ENCODE measurements around the gene DMWD.

The DMWD gene

GRCh38 chr19:45782820-45783785 is 9.5 kb downstream of the DMWD start:
- Histone ChIP-seq H3K36me3 (ENCODE audit: control insufficient read depth, insufficient read depth, low read length, severe bottlenecking) (peaks cover 39% of the 10 kb centered on the region), H3K4me3 (ENCODE audit: low read length) (peak overlapping the region; percentile 88), H3K4me1 (ENCODE audit: control insufficient read depth, insufficient read depth, low read length) (peaks cover 36% of the 10 kb centered on the region), H3K9me3 (ENCODE audit: control insufficient read depth, low read length) (no peaks in the 10 kb centered on the region), H3K9ac (ENCODE audit: low read length) (peak overlapping the region; percentile 96), H3K27me3 (replicated peaks; ENCODE audit: control insufficient read depth, insufficient read depth, low read length) (no peaks in the 10 kb centered on the region)
- peak; percentile 94 for DNase-seq (ENCODE audit: low read depth)

- no peaks in the 10 kb centered on the region for H3K27me3 ChIP-seq (replicated peaks; ENCODE audit: control insufficient read depth, insufficient read depth, low read length)
- peak within 1 kb of the TSS; percentile 96 for H3K9ac ChIP-seq (ENCODE audit: low read length)
- peaks cover 43% of the 10 kb centered on the region for H3K36me3 ChIP-seq (ENCODE audit: control insufficient read depth, insufficient read depth, low read length, severe bottlenecking)
- H3K4me3 ChIP-seq (ENCODE audit: low read length), result peak within 1 kb of the TSS; percentile 88
- no peaks in the 10 kb centered on the region for H3K9me3 ChIP-seq (ENCODE audit: control insufficient read depth, low read length)
- H3K4me1 ChIP-seq (ENCODE audit: control insufficient read depth, insufficient read depth, low read length), result peaks cover 36% of the 10 kb centered on the region
- peak; percentile 68 for DNase-seq (ENCODE audit: low read depth)
Measured at GRCh38 chr19:45782162-45782691, 10.4 kb downstream of the DMWD start, which contains the start of gene DMPK. TSS of gene DMPK (minus strand) at chr19:45782490. CDS start at chr19:45782352, 138 bp downstream.

- DNase-seq (ENCODE audit: low read depth), result peak; percentile 42
- Histone ChIP-seq H3K4me1 (ENCODE audit: control insufficient read depth, insufficient read depth, low read length) (peaks cover 36% of the 10 kb centered on the region), H3K4me3 (ENCODE audit: low read length) (peak overlapping the region; percentile 88), H3K9me3 (ENCODE audit: control insufficient read depth, low read length) (no peaks in the 10 kb centered on the region), H3K36me3 (ENCODE audit: control insufficient read depth, insufficient read depth, low read length, severe bottlenecking) (peaks cover 43% of the 10 kb centered on the region), H3K9ac (ENCODE audit: low read length) (peak overlapping the region; percentile 96), H3K27me3 (replicated peaks; ENCODE audit: control insufficient read depth, insufficient read depth, low read length) (no peaks in the 10 kb centered on the region)
Measured at GRCh38 chr19:45781214-45782161, 11.2 kb downstream of the DMWD start.

GRCh38 chr19:45780448-45781213 is 12.0 kb downstream of the DMWD start:
- Histone ChIP-seq H3K36me3 (ENCODE audit: control insufficient read depth, insufficient read depth, low read length, severe bottlenecking) (peaks cover 37% of the 10 kb centered on the region), H3K4me3 (ENCODE audit: low read length) (peak overlapping the region; percentile 88), H3K27me3 (replicated peaks; ENCODE audit: control insufficient read depth, insufficient read depth, low read length) (no peaks in the 10 kb centered on the region), H3K9me3 (ENCODE audit: control insufficient read depth, low read length) (no peaks in the 10 kb centered on the region), H3K9ac (ENCODE audit: low read length) (peak overlapping the region; percentile 96), H3K4me1 (ENCODE audit: control insufficient read depth, insufficient read depth, low read length) (peaks cover 36% of the 10 kb centered on the region)
- DNase-seq (ENCODE audit: low read depth), result no peak

- no peaks in the 10 kb centered on the region for H3K27me3 ChIP-seq (replicated peaks; ENCODE audit: control insufficient read depth, insufficient read depth, low read length)
- H3K9me3 ChIP-seq (ENCODE audit: control insufficient read depth, low read length), result no peaks in the 10 kb centered on the region
- peak overlapping the region; percentile 88 for H3K4me3 ChIP-seq (ENCODE audit: low read length)
- peak overlapping the region; percentile 96 for H3K9ac ChIP-seq (ENCODE audit: low read length)
- DNase-seq (ENCODE audit: low read depth), result no peak
- peaks cover 36% of the 10 kb centered on the region for H3K4me1 ChIP-seq (ENCODE audit: control insufficient read depth, insufficient read depth, low read length)
- peaks cover 37% of the 10 kb centered on the region for H3K36me3 ChIP-seq (ENCODE audit: control insufficient read depth, insufficient read depth, low read length, severe bottlenecking)
Measured at GRCh38 chr19:45780146-45780447, 12.5 kb downstream of the DMWD start.

GRCh38 chr19:45779231-45780145 is 13.2 kb downstream of the DMWD start:
- Histone ChIP-seq H3K9me3 (ENCODE audit: control insufficient read depth, low read length) (no peaks in the 10 kb centered on the region), H3K4me3 (ENCODE audit: low read length) (peak overlapping the region; percentile 88), H3K36me3 (ENCODE audit: control insufficient read depth, insufficient read depth, low read length, severe bottlenecking) (peaks cover 43% of the 10 kb centered on the region), H3K27me3 (replicated peaks; ENCODE audit: control insufficient read depth, insufficient read depth, low read length) (no peaks in the 10 kb centered on the region), H3K9ac (ENCODE audit: low read length) (peak overlapping the region; percentile 96), H3K4me1 (ENCODE audit: control insufficient read depth, insufficient read depth, low read length) (peaks cover 33% of the 10 kb centered on the region)
- DNase-seq (ENCODE audit: low read depth), result peak; percentile 57

GRCh38 chr19:45778010-45778661 is 14.5 kb downstream of the DMWD start:
- H3K9me3 ChIP-seq (ENCODE audit: control insufficient read depth, low read length), result no peaks in the 10 kb centered on the region
- H3K9ac ChIP-seq (ENCODE audit: low read length), result no peak overlapping the region
- H3K36me3 ChIP-seq (ENCODE audit: control insufficient read depth, insufficient read depth, low read length, severe bottlenecking), result peaks cover 51% of the 10 kb centered on the region
- H3K4me3 ChIP-seq (ENCODE audit: low read length), result no peak overlapping the region
- H3K27me3 ChIP-seq (replicated peaks; ENCODE audit: control insufficient read depth, insufficient read depth, low read length), result no peaks in the 10 kb centered on the region
- H3K4me1 ChIP-seq (ENCODE audit: control insufficient read depth, insufficient read depth, low read length), result peaks cover 20% of the 10 kb centered on the region
- DNase-seq (ENCODE audit: low read depth), result no peak

- no peak overlapping the region for H3K9ac ChIP-seq (ENCODE audit: low read length)
- no peaks in the 10 kb centered on the region for H3K9me3 ChIP-seq (ENCODE audit: control insufficient read depth, low read length)
- H3K4me3 ChIP-seq (ENCODE audit: low read length), result no peak overlapping the region
- H3K27me3 ChIP-seq (replicated peaks; ENCODE audit: control insufficient read depth, insufficient read depth, low read length), result no peaks in the 10 kb centered on the region
- H3K36me3 ChIP-seq (ENCODE audit: control insufficient read depth, insufficient read depth, low read length, severe bottlenecking), result peaks cover 53% of the 10 kb centered on the region
- no peak for DNase-seq (ENCODE audit: low read depth)
- H3K4me1 ChIP-seq (ENCODE audit: control insufficient read depth, insufficient read depth, low read length), result peaks cover 16% of the 10 kb centered on the region
Measured at GRCh38 chr19:45777395-45777961, 15.2 kb downstream of the DMWD start.

- H3K4me3 ChIP-seq (ENCODE audit: low read length), result no peak overlapping the region
- H3K9ac ChIP-seq (ENCODE audit: low read length), result no peak overlapping the region
- H3K4me1 ChIP-seq (ENCODE audit: control insufficient read depth, insufficient read depth, low read length), result peaks cover 8% of the 10 kb centered on the region
- no peaks in the 10 kb centered on the region for H3K9me3 ChIP-seq (ENCODE audit: control insufficient read depth, low read length)
- no peak for DNase-seq (ENCODE audit: low read depth)
- no peaks in the 10 kb centered on the region for H3K27me3 ChIP-seq (replicated peaks; ENCODE audit: control insufficient read depth, insufficient read depth, low read length)
- H3K36me3 ChIP-seq (ENCODE audit: control insufficient read depth, insufficient read depth, low read length, severe bottlenecking), result peaks cover 60% of the 10 kb centered on the region
Measured at GRCh38 chr19:45774765-45775164, 17.9 kb downstream of the DMWD start.

Data from adipocyte (in vitro differentiated cells).